Astrocyte of the cerebellum (primary cell): Measurements from ENCODE around the gene PLIN4.
A peak's percentile ranks its signal among the peaks of the same experiment; 100 is the strongest.

Experiments
- DNase-seq: peaks from one replicate; pipeline ENCODE4 v3.0.0-alpha.2; 2011; ENCODE audit warnings: low read depth
- H3K4me3 ChIP-seq: 2 replicates; pipeline ENCODE4 v1.5.1; 2011; ENCODE audit warnings: mild to moderate bottlenecking, low read depth, low read length, moderate library complexity
- in situ Hi-C: cut with HindIII; loops from 2 replicates; pipeline ENCODE4 v1.10.0; 2017; ENCODE audit warnings: low sequenced_read_pairs
- TF ChIP-seq, protein P1 (sequence below): IDR thresholded peaks from 2 replicates; pipeline ENCODE4 v1.5.1; 2012; ENCODE audit warnings: low read length, low read depth, moderate library complexity, mild to moderate bottlenecking; ENCODE audit errors: missing control alignments

The PLIN4 gene

DNA sequence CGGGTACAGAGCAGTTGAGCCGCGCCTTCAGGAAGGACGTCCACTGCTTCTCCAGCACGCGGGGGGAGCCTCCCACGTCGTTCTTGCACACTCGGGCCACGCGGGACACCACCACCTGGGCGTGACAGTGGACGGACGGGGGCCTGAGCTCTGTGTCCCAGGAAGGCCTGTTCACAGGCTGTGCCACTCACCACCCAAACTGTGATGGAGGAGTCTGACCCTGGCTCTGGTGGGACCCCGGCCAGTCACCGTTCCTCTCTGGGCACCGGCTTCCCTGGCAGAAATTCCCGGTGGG is 34.2 kb upstream of the PLIN4 start:
- DNase-seq, result no peak
- TF ChIP-seq, protein P1, sequence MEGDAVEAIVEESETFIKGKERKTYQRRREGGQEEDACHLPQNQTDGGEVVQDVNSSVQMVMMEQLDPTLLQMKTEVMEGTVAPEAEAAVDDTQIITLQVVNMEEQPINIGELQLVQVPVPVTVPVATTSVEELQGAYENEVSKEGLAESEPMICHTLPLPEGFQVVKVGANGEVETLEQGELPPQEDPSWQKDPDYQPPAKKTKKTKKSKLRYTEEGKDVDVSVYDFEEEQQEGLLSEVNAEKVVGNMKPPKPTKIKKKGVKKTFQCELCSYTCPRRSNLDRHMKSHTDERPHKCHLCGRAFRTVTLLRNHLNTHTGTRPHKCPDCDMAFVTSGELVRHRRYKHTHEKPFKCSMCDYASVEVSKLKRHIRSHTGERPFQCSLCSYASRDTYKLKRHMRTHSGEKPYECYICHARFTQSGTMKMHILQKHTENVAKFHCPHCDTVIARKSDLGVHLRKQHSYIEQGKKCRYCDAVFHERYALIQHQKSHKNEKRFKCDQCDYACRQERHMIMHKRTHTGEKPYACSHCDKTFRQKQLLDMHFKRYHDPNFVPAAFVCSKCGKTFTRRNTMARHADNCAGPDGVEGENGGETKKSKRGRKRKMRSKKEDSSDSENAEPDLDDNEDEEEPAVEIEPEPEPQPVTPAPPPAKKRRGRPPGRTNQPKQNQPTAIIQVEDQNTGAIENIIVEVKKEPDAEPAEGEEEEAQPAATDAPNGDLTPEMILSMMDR, result no peak
- H3K4me3 ChIP-seq, result no peak overlapping the region
- in situ Hi-C loops, result no loop called here

DNA sequence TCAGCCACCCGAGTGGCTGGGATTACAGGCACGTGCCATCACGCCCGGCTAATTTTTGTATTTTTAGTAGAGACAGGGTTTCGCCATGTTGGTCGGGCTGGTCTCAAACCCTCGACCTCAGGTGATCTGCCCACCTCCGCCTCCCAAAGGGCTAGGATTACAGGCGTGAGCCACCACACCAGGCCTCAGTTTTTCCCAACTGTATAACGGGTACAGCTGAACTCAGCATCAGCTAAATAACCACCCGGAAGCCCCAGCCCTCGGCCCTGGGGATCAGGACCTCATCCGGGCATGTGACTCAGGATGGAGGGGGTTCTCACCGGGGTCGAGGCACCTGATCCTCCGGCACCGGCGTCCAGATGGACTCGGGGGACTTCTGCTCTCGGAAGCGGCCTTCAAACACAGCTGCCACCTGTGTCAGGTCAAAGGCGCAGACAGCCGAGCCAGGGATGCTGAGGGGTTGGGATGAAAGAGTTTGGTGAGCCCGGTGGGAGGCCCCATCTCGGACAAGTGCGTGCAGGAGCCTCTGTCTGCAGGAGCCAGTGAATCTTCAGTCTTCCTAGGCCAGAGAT is 32.3 kb upstream of the PLIN4 start:
- in situ Hi-C loops, result no loop called here
- DNase-seq, result no peak
- TF ChIP-seq, protein P1, result no peak
- no peak overlapping the region for H3K4me3 ChIP-seq

GRCh38 chr19:4550018-4550417 is 31.7 kb upstream of the PLIN4 start:
- in situ Hi-C loops, result no loop called here
- TF ChIP-seq, protein P1, result no peak
- no peak overlapping the region for H3K4me3 ChIP-seq
- DNase-seq, result no peak

DNA sequence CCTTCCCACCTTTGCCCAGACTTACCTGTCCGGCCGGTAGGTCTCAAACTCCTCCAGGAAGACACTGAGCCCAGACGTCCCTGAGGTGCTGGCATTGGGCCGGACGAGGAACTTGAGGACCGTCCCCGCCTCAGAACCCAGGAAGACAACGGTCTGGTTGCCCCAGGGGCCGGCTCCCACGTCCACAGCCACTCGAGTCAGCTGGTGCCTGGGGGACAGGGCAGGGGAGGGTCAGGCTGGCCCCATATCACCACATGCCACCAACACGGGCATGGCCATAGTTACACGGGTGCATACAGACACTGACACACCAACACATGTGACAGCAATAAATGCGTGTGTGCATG is 29.9 kb upstream of the PLIN4 start:
- TF ChIP-seq, protein P1, result no peak
- no peak overlapping the region for H3K4me3 ChIP-seq
- in situ Hi-C loops, result no loop called here
- no peak for DNase-seq

- in situ Hi-C loops, result no loop called here
- DNase-seq, result no peak
- H3K4me3 ChIP-seq, result no peak overlapping the region
- TF ChIP-seq, protein P1, result peak; percentile 37
These were observed 29.3 kb upstream of the PLIN4 start for GRCh38 chr19:4547303-4548237.

DNA sequence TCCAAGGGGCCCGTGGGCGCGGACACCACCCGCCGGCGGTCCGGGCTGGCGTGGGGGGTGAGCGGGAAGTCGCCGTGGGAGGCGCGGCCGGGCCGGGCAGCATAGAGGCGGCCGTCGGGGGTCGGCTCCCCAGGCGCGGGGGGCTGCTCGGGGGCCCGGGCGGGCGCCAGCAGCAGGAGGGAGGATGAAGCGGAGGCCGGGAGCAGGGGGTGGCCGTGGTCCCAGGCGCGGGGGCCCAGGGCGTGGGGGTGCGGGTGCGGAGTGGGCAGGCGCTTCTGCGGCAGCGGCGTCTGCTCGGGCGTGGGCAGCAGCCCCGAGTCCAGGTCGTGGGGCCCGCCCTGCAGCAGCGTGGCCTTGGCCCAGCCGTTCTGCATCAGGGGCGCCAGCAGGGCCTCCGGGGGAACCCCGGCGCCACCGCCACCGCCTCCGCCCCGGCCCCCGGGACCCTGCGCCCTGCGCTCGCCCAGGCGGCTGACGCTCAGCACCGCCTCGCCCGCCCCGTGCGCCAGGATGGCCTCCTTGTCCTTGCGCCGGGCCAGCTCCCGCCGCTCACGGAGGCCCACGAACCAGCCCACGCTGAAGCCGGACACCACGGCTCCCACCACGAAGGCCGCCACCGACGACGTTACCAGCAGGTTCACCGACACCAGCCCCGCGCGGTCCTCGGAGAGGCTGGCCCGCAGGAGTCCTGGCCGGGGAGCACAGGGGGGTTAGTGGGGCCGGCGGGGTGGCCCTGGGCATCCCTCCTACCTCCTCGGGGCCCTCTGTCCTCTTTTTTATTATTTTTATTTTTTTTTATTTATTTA is 25.8 kb upstream of the PLIN4 start:
- DNase-seq, result no peak
- H3K4me3 ChIP-seq, result no peak overlapping the region

More for the DNA sequence above, 25.8 kb upstream of the PLIN4 start:
- in situ Hi-C loops, result no loop called here
- TF ChIP-seq, protein P1, result no peak
